SW 1271 (cell line): ENCODE measurements around the gene OTOS.

Experiments
- DNase-seq, 2 experiments: peaks; one replicate each; lab custom pipeline; 2025; lab: John Stamatoyannopoulos, UW

Gene OTOS

DNA sequence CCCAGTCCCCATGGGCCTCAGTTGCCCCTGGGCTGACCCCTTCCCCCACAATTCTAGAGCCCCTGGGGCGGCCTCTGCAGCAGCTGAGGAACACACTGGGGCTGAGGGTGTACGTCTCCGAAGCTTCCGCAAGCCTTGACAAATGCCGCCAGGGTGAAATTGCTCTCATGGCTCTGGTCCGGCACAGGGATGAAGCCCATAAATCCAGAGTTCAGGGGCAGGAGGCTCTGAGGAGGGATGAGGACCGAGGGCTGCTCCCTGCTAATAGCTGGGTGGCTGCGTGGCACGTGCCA is 27.1 kb upstream of the OTOS start:
- no peak for DNase-seq

DNA sequence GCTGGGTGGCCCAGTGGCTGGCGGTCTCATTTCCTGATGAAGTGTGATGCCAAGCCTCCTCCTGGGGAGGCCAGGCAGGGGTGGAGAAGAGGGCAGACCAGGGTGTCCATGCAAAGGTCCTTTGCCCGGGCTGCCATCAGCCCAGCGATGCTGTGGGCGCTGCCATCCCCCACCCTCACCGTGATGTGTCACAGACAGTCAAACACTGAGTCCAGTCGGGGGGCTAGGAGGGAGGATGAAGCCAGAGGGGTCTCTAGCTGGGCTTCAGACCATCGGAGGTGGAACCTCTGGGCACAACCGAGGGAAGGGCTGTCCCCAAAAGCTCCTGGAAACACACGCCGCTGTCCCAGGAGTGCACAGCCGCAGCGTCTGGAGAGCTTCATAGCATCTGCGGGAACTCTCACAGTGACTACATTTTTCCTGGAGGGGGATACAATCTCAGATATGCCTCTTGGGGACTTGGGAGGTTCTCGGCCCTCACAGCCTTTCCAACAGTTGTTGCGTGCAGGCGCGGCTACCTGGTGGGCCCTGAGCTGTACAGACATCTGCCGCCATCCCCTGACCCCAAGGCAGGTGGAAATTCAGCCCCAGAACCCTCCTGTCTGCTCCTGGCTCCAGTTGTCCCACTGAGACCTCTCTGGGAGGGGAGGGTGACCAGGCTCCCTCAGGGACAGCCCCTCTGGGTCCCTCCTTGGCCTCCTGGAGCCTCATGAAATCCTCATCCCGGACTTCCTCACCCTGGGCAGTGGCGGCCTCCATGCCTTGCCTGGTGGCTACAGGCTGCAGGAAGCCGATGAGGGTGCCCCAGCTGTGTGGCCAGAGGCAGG is 26.5 kb upstream of the OTOS start:
- no peak for DNase-seq

DNA sequence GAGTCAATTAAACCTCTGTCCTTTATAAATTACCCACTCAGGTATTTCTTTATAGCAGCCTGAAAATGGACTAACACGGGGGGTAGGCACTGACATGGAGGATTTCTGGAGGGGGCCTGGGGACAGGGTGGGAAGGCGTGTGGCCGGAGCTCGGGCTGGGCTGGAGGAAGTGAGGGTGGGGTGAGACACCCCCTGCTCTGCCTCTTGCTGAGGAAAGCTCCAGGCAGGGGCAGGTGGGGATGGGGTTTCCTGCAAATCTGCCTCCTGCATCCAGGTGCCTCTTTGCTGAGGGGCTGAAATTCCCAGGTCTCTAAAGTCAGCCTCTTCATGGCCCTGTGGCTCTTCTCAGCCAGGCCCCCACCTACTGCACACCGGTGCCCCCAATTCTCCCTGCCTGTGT is 25.7 kb upstream of the OTOS start:
- no peak for DNase-seq

DNA sequence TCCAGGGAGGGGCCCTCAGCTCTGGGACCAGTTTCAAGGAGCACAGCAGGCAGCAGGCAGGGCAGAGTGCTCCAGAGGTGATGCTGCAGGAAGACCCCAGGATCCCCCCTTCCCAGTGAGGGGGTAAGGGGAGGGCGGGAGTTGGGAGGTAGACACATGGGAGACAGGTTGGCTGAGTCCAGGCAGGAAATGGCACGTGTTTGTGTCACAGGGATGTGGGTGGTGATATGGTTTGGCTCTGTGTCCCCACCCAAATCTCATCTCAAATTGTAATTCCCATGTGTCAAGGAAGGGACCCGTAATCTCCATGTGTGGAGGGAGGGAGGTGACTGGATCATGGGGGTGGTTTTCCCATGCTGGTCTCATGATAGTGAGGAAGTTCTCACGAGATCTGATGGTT is 25.2 kb upstream of the OTOS start:
- DNase-seq = no peak

DNA sequence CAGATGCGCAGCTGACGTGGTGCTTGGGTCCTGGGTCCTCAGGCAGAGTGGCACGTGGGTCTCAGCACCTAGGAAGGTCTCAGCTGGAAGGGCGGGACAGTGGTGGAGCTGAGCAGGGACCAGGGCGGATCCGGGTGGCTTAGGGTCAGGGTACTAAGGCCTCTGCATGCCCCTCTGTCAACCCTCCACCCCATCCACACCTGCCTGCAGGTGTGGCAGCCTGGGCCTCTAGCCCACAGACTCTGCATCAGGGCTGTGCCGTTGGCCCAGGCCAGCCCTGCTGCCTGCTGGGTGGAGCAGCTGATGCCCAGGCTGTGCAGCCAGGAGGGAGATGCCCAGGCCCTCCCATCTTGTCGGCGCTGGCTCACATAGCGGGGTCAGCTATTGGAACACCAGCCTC is 24.6 kb upstream of the OTOS start:
- no peak for DNase-seq

GRCh38 chr2:240164586-240164985 is 24.1 kb upstream of the OTOS start:
- DNase-seq = no peak

DNA sequence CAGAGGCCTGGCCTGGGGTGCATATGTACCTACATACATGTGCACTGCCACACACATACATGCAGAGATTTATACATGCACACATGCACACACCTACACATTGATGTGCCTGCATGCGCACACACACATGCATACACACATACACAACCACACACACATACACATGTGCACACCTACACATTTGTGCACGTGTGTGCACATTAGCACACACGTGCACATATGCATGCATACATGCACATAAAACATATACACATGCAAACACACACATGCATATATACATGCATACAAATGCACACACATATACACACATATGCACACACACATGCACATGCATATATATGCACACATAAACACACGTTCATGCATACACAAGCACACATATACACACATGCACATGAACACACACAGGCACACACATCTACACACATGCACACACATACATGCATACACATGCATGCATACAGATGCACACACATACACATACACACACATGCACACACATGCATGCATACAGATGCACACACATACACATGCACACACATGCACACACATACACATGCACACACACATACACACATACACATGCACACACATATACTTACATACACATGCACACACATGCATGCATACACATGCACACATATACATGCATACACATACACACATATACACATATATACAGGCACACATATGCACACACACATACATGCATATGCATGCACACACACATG is 23.6 kb upstream of the OTOS start:
- no peak for DNase-seq

DNA sequence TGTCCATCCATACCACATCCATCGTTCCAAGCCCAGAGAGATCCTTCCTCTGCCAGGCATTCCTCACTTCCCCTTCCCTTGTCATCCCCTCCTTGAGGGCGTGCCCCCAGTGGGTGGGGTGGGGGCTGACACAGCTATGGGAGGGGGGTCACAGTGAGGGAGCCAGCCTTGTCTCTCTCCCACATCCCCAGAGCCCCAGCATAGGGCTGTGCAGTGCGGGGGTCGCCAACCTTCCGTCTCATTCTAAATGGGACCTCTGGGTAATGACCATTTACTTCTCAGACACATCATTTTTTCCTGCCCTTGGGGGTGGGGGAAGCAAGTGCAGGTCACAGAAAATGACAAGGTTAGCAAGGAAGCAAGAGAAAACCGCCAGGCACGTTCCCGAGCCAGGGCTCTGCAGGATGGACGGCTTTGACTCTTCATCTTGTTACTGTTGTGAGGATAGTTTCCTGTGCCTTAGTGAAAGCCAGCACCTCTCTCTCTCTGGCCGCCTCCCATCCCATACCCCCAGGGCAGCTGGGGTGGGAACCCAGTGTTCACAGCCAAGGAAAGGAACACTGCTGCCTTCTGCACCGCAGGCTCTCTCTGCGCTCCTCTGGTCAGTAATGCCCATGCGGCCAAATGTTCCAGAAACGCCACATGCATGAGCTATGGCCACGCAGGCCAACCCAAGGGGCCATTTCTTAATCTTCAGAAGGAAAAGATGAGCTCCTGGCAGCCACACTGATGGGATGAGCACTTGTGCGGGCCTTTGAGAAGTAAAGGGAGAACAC is 22.7 kb upstream of the OTOS start:
- DNase-seq = no peak

DNA sequence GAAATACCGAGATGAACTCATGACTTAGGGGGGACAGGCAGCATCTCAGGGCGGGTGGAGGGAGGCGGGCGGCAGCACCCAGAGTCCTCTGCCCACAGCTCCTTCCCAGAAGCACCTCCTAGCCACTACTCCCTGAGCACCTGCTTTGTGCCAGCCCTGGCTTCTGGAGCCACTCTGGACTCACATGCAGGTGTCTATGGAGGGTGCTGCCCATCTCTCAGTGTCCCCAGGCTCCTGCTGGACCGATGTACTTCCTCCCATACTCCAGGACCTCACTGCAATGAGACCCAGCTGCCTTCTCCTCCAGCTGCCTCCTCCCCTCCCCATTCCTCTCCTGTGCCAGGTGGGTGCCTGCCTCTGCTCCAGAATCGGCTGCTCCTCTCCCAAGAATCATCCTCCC is 22.1 kb upstream of the OTOS start:
- DNase-seq = no peak

- DNase-seq = no peak
Measured at GRCh38 chr2:240162032-240162431, 21.6 kb upstream of the OTOS start.

GRCh38 chr2:240161087-240161750 is 20.8 kb upstream of the OTOS start:
- DNase-seq = no peak

- no peak for DNase-seq
Measured at GRCh38 chr2:240160291-240161086, 20.0 kb upstream of the OTOS start.

GRCh38 chr2:240159251-240159839 is 18.9 kb upstream of the OTOS start:
- no peak for DNase-seq

DNA sequence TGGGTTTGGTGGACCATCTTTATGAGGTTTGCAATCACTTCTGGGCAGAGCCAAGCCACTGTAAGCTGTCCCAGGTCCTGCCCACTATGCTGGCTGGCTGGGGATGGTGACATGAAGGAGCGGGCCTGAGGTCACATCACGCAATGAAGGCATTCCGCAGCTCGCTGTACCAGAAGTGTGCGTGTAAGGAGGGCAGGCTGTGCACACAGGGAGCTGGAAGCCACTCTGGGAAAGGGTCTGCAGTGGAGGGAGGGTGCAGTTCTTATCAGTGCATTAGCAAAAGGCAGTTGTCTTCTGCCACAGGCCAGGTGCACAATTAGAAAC is 16.7 kb upstream of the OTOS start:
- no peak for DNase-seq

DNA sequence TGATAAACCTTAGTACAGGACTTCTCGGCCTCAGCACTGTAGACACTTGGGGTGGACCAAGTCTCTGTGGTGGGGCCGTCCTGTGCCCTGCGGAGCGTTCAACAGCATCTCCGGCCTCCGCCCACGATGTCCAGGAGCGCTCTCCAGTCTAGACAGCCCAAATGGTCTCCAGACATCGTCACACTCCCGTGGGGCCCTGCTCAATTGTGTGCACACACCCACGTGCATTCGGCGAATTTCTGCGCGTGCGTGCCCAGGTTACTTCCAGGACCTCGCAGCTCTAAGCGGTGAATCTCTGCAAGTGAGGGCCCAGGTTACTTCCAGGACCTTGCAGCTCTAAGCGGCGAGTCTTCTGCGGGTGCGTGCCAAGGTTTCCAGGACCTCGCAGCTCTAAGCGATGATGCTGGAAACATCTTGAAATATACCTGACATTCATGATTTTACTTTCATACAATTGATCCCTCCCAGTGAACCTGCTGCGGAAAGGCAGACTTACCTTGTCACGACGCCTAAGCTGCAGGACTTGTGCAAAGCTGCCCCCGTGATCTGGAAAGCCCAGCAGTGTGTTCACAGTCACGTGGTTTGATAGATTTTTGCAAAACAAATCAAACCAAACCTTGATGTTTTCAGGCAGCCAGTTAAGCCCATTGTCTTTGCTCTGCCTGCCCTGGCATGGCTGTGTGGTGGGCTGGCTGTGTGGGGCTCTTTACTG is 16.1 kb upstream of the OTOS start:
- DNase-seq = no peak

GRCh38 chr2:240155745-240156390 is 15.4 kb upstream of the OTOS start:
- no peak for DNase-seq

- no peak for DNase-seq
Measured at GRCh38 chr2:240155048-240155744, 14.7 kb upstream of the OTOS start.

DNA sequence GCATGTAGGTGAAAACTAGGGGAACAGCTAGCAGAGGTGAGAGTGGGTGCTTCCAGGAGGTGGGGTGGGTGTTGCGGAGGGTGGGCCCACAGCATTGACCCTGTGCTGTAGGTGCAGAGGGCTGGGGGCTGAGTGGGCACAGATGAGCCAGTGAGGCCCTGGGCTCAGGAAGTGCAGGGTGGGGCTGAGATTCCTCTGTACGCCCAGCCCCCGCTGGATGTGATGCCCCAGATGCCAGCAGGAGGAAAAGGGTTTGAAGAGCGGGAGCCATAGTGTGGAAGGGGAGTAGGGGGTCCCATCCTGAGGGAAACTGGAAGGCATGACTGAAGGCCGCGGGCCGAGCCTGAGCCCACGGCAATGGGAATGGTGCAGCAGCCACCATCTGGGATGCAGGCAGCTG is 14.1 kb upstream of the OTOS start:
- no peak for DNase-seq

DNA sequence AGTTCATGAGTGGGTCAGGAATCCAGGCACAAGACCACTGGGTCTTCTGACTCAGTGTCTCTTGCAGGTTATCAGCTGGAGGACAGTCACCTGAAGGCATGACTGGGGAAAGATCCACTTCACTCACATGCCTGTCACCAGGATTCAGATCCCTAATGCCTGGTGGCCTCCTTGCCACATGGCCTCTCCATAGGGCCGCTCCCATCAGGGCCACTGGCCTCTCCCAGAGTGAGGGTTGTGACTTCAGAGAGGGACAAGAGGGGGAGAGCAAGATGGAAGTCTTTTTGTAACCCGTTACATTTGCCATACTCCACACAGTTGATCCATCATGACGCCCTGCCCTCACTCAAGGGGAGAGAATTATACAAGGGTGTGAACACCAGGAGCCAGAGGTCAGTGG is 13.0 kb upstream of the OTOS start:
- DNase-seq = no peak
